Stimulated activated CD4-positive, alpha-beta T cell treated with anti-CD3 and anti-CD28 coated beads, Interleukin-1b, Interleukin-23, amount 100 ng/mL, for 24 hours (primary cell): ENCODE data around the gene FAM78B.

ENCODE experiments used
- DNase-seq, 4 experiments: peaks; one replicate each; pipeline ENCODE4 v3.0.0-alpha.2; 2020; ENCODE audit warnings: low read depth in 4 of 4, low spot score in 1 of 4

FAM78B gene

GRCh38 chr1:166069390-166069789, 97.4 kb downstream of the FAM78B start:
- DNase-seq, result no peak

GRCh38 chr1:166066107-166066506, 100.7 kb downstream of the FAM78B start:
- DNase-seq, result no peak

- DNase-seq, result no peak
Measured at GRCh38 chr1:166064951-166065350, 101.8 kb downstream of the FAM78B start.

- no peak for DNase-seq
Measured at GRCh38 chr1:166064313-166064926, 102.4 kb downstream of the FAM78B start.

- no peak for DNase-seq
Measured at GRCh38 chr1:166063701-166064100, 103.1 kb downstream of the FAM78B start.

- DNase-seq, result no peak
Measured at GRCh38 chr1:166062421-166063070, 104.3 kb downstream of the FAM78B start.

- DNase-seq, result no peak
Measured at GRCh38 chr1:166057650-166058049, 109.2 kb downstream of the FAM78B start.

- no peak for DNase-seq
Measured at GRCh38 chr1:166053395-166053794, 113.4 kb downstream of the FAM78B start.

- no peak for DNase-seq
Measured at GRCh38 chr1:166040202-166040997, 126.4 kb downstream of the FAM78B start.

GRCh38 chr1:166039436-166040201, 127.2 kb downstream of the FAM78B start:
- no peak for DNase-seq

GRCh38 chr1:166036092-166036491, 130.7 kb downstream of the FAM78B start:
- no peak for DNase-seq

GRCh38 chr1:166032572-166033371, 134.0 kb downstream of the FAM78B start:
- no peak for DNase-seq

- DNase-seq, result no peak
Measured at GRCh38 chr1:166031932-166032571, 134.7 kb downstream of the FAM78B start.

- DNase-seq, result no peak
Measured at GRCh38 chr1:166029196-166029945, 137.4 kb downstream of the FAM78B start.

- DNase-seq, result no peak
Measured at GRCh38 chr1:166026555-166026954, 140.2 kb downstream of the FAM78B start.

- no peak for DNase-seq
Measured at GRCh38 chr1:166026143-166026542, 140.7 kb downstream of the FAM78B start.

GRCh38 chr1:166020210-166020609, 146.6 kb downstream of the FAM78B start:
- DNase-seq, result no peak
